Measurements from ENCODE around the gene INVS. TPM values are rescaled to one million over a fixed set of nuclear protein-coding genes. Genes with fewer than 3 reads are reported as not detected.

Gene INVS
- total RNA-seq, 2 donors from 2014 or later: 17.7 to 29.7 TPM

DNA sequence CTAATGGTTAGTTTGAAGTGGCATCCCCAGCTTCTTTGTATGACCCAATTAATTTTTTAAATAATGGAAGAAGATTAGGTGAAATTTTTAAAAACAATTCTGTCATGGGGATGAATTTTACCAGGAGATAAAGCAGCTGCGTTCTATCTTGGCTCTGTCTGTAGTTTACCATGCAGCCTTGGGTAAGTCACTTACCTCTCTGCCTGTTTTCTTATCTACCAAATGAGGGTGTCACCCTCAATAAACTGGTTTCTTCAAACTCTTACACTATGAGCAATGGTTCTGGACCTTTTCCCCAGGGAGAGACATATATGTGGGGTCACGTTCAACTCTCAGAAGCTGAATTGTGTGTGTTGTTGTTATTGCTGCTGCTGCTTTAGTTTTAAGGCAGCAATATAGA is 182.0 kb downstream of the INVS start:
- 97% methylated on average over 2 of the region's 2 CpGs for WGBS
- Histone ChIP-seq H3K27ac (no peak overlapping the region), H3K4me1 (replicated peaks) (no peaks in the 10 kb centered on the region), H3K9me3 (no peaks in the 10 kb centered on the region), H3K36me3 (no peaks in the 10 kb centered on the region), H3K4me3 (no peak overlapping the region), H3K27me3 (replicated peaks; ENCODE audit: insufficient read depth) (no peaks in the 10 kb centered on the region)
- TF ChIP-seq POLR2AphosphoS5 (IDR thresholded peaks at IDR 0.05) (no peak), POLR2A (IDR thresholded peaks at IDR 0.05) (no peak)
- TF ChIP-seq, protein P1, sequence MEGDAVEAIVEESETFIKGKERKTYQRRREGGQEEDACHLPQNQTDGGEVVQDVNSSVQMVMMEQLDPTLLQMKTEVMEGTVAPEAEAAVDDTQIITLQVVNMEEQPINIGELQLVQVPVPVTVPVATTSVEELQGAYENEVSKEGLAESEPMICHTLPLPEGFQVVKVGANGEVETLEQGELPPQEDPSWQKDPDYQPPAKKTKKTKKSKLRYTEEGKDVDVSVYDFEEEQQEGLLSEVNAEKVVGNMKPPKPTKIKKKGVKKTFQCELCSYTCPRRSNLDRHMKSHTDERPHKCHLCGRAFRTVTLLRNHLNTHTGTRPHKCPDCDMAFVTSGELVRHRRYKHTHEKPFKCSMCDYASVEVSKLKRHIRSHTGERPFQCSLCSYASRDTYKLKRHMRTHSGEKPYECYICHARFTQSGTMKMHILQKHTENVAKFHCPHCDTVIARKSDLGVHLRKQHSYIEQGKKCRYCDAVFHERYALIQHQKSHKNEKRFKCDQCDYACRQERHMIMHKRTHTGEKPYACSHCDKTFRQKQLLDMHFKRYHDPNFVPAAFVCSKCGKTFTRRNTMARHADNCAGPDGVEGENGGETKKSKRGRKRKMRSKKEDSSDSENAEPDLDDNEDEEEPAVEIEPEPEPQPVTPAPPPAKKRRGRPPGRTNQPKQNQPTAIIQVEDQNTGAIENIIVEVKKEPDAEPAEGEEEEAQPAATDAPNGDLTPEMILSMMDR (IDR thresholded peaks at IDR 0.05): no peak
- intact Hi-C loops (cut with DNase I): no loop called here
- DNase-seq (ENCODE audit: low spot score): no peak

DNA sequence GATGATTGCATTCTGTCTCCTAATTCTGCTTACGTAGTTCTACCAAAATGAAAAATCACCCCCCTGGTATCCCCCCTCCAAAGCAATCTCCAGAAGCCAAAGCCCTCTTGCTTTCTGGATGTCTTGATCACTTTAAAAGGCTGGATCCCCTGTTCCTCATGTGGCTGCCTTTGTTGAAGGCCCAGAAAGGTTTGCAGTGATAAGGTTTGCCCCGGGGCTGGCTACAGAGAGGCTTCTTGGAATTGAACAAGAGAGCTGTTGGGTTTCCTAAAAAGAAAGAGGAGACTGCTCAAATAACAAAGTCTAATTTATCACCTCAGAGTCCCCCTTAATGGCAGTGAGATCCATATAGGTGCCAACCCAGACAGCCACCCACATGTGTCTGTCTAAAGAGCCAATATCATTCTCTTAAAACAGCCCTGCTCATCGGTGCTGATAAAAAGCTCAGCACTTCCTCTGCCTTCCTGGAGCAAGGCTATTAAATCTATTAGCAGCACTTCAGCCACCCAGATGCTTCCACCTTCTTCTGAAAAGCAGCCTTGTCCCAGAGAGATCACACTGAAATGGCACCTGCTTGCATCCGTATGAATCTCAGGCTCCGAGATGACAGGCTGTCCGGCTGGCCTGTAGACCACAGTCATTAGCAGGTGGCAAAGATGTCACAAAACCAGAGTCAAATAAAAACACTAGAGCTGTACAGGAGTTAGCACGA is 182.8 kb downstream of the INVS start:
- no peak for DNase-seq (ENCODE audit: low spot score)
- H3K4me3 ChIP-seq: no peak overlapping the region
- H3K9me3 ChIP-seq: no peaks in the 10 kb centered on the region
- 81% methylated on average over 7 of the region's 7 CpGs for WGBS
- no peaks in the 10 kb centered on the region for H3K4me1 ChIP-seq (replicated peaks)
- H3K27ac ChIP-seq: no peak overlapping the region
- TF ChIP-seq POLR2A (IDR thresholded peaks at IDR 0.05) (no peak), POLR2AphosphoS5 (IDR thresholded peaks at IDR 0.05) (no peak)
- TF ChIP-seq, protein P1 (IDR thresholded peaks at IDR 0.05): no peak
- intact Hi-C loops (cut with DNase I): no loop called here
- no peaks in the 10 kb centered on the region for H3K27me3 ChIP-seq (replicated peaks; ENCODE audit: insufficient read depth)
- H3K36me3 ChIP-seq: no peaks in the 10 kb centered on the region

DNA sequence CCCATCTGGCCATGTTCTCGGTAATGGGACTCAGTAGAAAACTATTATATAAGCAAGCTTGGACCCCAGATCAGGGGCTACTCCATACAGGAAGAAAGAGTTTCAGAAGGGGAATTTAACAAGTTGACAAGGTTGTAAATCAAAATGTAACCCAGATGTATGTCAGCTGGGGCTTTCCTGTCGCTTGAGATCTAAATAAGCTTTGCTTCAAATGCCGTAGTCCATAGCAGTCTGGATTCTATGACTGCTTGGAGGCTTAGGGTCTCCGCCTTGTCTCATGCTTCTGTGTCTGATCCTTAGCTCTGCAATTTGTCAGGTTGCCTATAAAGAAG is 183.3 kb downstream of the INVS start:
- H3K4me3 ChIP-seq: no peak overlapping the region
- H3K27me3 ChIP-seq (replicated peaks; ENCODE audit: insufficient read depth): no peaks in the 10 kb centered on the region
- DNase-seq (ENCODE audit: low spot score): no peak
- no peak overlapping the region for H3K27ac ChIP-seq
- 86% methylated on average over 4 of the region's 4 CpGs for WGBS
- no peaks in the 10 kb centered on the region for H3K4me1 ChIP-seq (replicated peaks)
- no peaks in the 10 kb centered on the region for H3K9me3 ChIP-seq
- intact Hi-C loops (cut with DNase I): no loop called here
- TF ChIP-seq, protein P1 (IDR thresholded peaks at IDR 0.05): no peak
- H3K36me3 ChIP-seq: no peaks in the 10 kb centered on the region

DNA sequence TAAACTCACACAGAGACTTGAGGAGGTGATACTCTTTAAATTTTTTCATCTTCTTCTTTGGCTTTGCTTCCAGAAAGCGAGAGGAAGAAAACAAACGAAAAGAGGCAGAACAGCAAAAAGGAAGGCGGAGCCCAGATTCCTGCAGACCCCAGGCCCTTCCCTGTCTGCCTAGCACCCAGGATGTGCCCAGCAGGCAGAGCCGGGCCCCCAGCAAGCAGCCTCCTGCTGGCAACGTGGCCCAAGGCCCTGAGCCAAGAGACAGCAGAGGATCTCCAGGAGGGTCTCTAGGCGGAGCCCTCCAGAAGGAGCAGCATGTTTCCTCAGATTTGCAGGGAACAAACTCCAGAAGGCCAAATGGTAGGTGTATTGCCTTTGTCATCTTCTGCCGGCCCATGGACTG is 185.2 kb downstream of the INVS start:
- no peaks in the 10 kb centered on the region for H3K9me3 ChIP-seq
- no peaks in the 10 kb centered on the region for H3K27me3 ChIP-seq (replicated peaks; ENCODE audit: insufficient read depth)
- H3K4me1 ChIP-seq (replicated peaks): no peaks in the 10 kb centered on the region
- DNase-seq (ENCODE audit: low spot score): no peak
- 78% methylated on average over 7 of the region's 7 CpGs for WGBS
- H3K4me3 ChIP-seq: no peak overlapping the region
- intact Hi-C loops (cut with DNase I): no loop called here
- H3K36me3 ChIP-seq: no peaks in the 10 kb centered on the region
- TF ChIP-seq, protein P1 (IDR thresholded peaks at IDR 0.05): no peak
- TF ChIP-seq POLR2A (IDR thresholded peaks at IDR 0.05): no peak
- no peak for TF ChIP-seq POLR2AphosphoS5 (IDR thresholded peaks at IDR 0.05)
- H3K27ac ChIP-seq: no peak overlapping the region

DNA sequence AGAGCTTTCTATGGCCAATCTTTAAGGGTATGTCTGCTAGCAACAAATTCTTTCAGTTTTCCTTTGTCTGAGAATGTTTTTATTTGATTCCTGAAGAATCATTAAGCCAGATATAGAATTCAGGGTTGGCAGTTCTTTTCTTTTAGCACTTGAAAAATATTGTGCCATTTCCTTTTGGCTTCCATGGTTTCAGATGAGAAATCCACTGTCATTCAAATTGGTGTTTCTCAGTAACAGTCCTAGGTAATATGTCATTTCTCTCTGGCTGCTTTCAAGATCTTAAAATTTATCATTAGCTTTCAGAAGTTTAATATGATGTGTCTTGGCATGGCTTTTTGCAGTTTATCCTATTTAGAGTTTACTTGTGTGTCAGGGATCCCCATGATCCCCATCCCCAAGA is 186.0 kb downstream of the INVS start:
- Histone ChIP-seq H3K4me3 (no peak overlapping the region), H3K27me3 (replicated peaks; ENCODE audit: insufficient read depth) (no peaks in the 10 kb centered on the region), H3K27ac (peak overlapping the region in 1 of 2 donors; percentile 12), H3K36me3 (no peaks in the 10 kb centered on the region), H3K9me3 (no peaks in the 10 kb centered on the region), H3K4me1 (replicated peaks) (no peaks in the 10 kb centered on the region)
- intact Hi-C loops (cut with DNase I): no loop called here
- DNase-seq (ENCODE audit: low spot score): no peak
- TF ChIP-seq POLR2AphosphoS5 (IDR thresholded peaks at IDR 0.05) (no peak), POLR2A (IDR thresholded peaks at IDR 0.05) (no peak)
- TF ChIP-seq, protein P1 (IDR thresholded peaks at IDR 0.05): no peak

Measured in prostate gland (tissue), 2 donors.